H9 (cell line): ENCODE results near the gene NAA16. TPM values are rescaled to one million over a fixed set of nuclear protein-coding genes. Genes with fewer than 3 reads are reported as not detected.

ENCODE experiments used
- DNase-seq: peaks from one replicate; pipeline ENCODE4 v3.0.0-alpha.2; 2017
- H2AFZ ChIP-seq: one replicate; pipeline ENCODE4 v1.6.1; 2013; ENCODE audit warnings: mild to moderate bottlenecking, low read length, control low read depth, moderate library complexity
- H2AK5ac ChIP-seq: 2 replicates; pipeline ENCODE4 v1.6.1; 2013; ENCODE audit warnings: low read length, control low read depth, mixed read lengths; ENCODE audit not compliant: insufficient read length
- H2BK120ac ChIP-seq: one replicate; pipeline ENCODE4 v1.6.1; 2013; ENCODE audit warnings: low read depth, mild to moderate bottlenecking, low read length, control low read depth, inconsistent platforms; ENCODE audit not compliant: poor library complexity, severe bottlenecking
- H2BK12ac ChIP-seq: 2 replicates; pipeline ENCODE4 v1.6.1; 2013; ENCODE audit warnings: low read length, control low read depth, mixed read lengths, low read depth; ENCODE audit not compliant: insufficient read length
- H2BK15ac ChIP-seq: 2 replicates; pipeline ENCODE4 v1.6.1; 2013; ENCODE audit warnings: low read depth, low read length, control low read depth
- H2BK20ac ChIP-seq: one replicate; pipeline ENCODE4 v1.6.1; 2013; ENCODE audit warnings: low read depth, mild to moderate bottlenecking, low read length, control low read depth, inconsistent platforms; ENCODE audit not compliant: poor library complexity, severe bottlenecking
- H2BK5ac ChIP-seq: 2 replicates; pipeline ENCODE4 v1.6.1; 2013; ENCODE audit warnings: low read length, control low read depth, mixed read lengths; ENCODE audit not compliant: insufficient read length
- H3K14ac ChIP-seq: 2 replicates; pipeline ENCODE4 v1.6.1; 2013; ENCODE audit warnings: low read length, control low read depth; ENCODE audit not compliant: insufficient read depth
- H3K18ac ChIP-seq: 2 replicates; pipeline ENCODE4 v1.6.1; 2013; ENCODE audit warnings: low read depth, mild to moderate bottlenecking, mixed read lengths, low read length, control low read depth; ENCODE audit not compliant: insufficient read length
- H3K23ac ChIP-seq: 2 replicates; pipeline ENCODE4 v1.6.1; 2013; ENCODE audit warnings: low read length, control low read depth, mixed read lengths, low read depth; ENCODE audit not compliant: insufficient read length
- H3K23me2 ChIP-seq: 2 replicates; pipeline ENCODE4 v1.6.1; 2013; ENCODE audit warnings: low read depth, mild to moderate bottlenecking, mixed read lengths, low read length, control low read depth; ENCODE audit not compliant: insufficient read length, poor library complexity, severe bottlenecking
- H3K27ac ChIP-seq: 2 replicates; pipeline ENCODE4 v1.5.1; 2013; ENCODE audit warnings: low read length, control low read depth, mixed read lengths, low read depth; ENCODE audit not compliant: insufficient read length
- H3K27me3 ChIP-seq: 2 replicates; pipeline ENCODE4 v1.6.1; 2013; ENCODE audit warnings: low read length, control low read depth, inconsistent platforms; ENCODE audit not compliant: insufficient read depth
- H3K4ac ChIP-seq: 2 replicates; pipeline ENCODE4 v1.6.1; 2013; ENCODE audit warnings: low read depth, mild to moderate bottlenecking, control low read depth, inconsistent platforms, low read length, moderate library complexity
- H3K4me1 ChIP-seq: 2 replicates; pipeline ENCODE4 v1.6.1; 2013; ENCODE audit warnings: low read length, control low read depth, inconsistent platforms; ENCODE audit not compliant: insufficient read depth
- H3K4me2 ChIP-seq: 2 replicates; pipeline ENCODE4 v1.6.1; 2013; ENCODE audit warnings: low read length, control low read depth, mixed read lengths; ENCODE audit not compliant: insufficient read length, insufficient read depth
- H3K56ac ChIP-seq: 2 replicates; pipeline ENCODE4 v1.6.1; 2013; ENCODE audit warnings: low read depth, mild to moderate bottlenecking, mixed read lengths, low read length, control low read depth; ENCODE audit not compliant: insufficient read length
- H3K79me1 ChIP-seq: 2 replicates; pipeline ENCODE4 v1.6.1; 2013; ENCODE audit warnings: low read depth, mild to moderate bottlenecking, moderate library complexity, low read length, control low read depth, inconsistent platforms; ENCODE audit not compliant: insufficient read depth, poor library complexity, severe bottlenecking
- H3K79me2 ChIP-seq: 2 replicates; pipeline ENCODE4 v1.6.1; 2013; ENCODE audit warnings: low read length, control low read depth, inconsistent platforms; ENCODE audit not compliant: insufficient read depth
- H3K9ac ChIP-seq: 2 replicates; pipeline ENCODE4 v1.6.1; 2013; ENCODE audit warnings: low read length, control low read depth, mixed read lengths; ENCODE audit not compliant: insufficient read length; ENCODE audit errors: extremely low read depth
- H3K9me3 ChIP-seq: one replicate; pipeline ENCODE4 v1.6.1; 2013; ENCODE audit warnings: low read depth, low read length, inconsistent platforms; ENCODE audit not compliant: control insufficient read depth
- H3T11ph ChIP-seq: one replicate; pipeline ENCODE4 v1.6.1; 2013; ENCODE audit warnings: mild to moderate bottlenecking, low read length, control low read depth, inconsistent platforms
- H4K20me1 ChIP-seq: one replicate; pipeline ENCODE4 v1.6.1; 2013; ENCODE audit not compliant: control insufficient read depth, insufficient read length, insufficient read depth
- H4K5ac ChIP-seq: 2 replicates; pipeline ENCODE4 v1.6.1; 2013; ENCODE audit warnings: low read depth, mild to moderate bottlenecking, mixed read lengths, low read length, control low read depth; ENCODE audit not compliant: insufficient read length
- H4K8ac ChIP-seq: replicated peaks from 2 replicates; pipeline ENCODE4 v1.6.1; 2013; ENCODE audit warnings: low read length, control low read depth, mixed read lengths, low read depth; ENCODE audit not compliant: insufficient read length
- H4K91ac ChIP-seq: 2 replicates; pipeline ENCODE4 v1.6.1; 2013; ENCODE audit warnings: low read depth, mild to moderate bottlenecking, moderate library complexity, mixed read lengths, low read length, control low read depth; ENCODE audit not compliant: insufficient read length
- H3K27ac Mint-ChIP-seq, 3 experiments: 2 replicates in 2 of 3; 3 replicates in 1 of 3; pipeline ENCODE4 v1.8.0; 2020 to 2021; ENCODE audit warnings: mixed read lengths in 3 of 3, mild to moderate bottlenecking in 1 of 3, moderate library complexity in 1 of 3
- H3K27me3 Mint-ChIP-seq: 2 replicates; pipeline ENCODE4 v1.8.0; 2021; ENCODE audit warnings: low read depth, mild to moderate bottlenecking, moderate library complexity, mixed read lengths
- H3K36me3 Mint-ChIP-seq, 3 experiments: 2 replicates in 2 of 3; 3 replicates in 1 of 3; pipeline ENCODE4 v1.8.0; 2020 to 2021; ENCODE audit warnings: low read depth in 3 of 3, mixed read lengths in 3 of 3; ENCODE audit not compliant: insufficient read depth in 1 of 3
- H3K4me1 Mint-ChIP-seq, 2 experiments: 2 replicates each; pipeline ENCODE4 v1.8.0; 2020; ENCODE audit warnings: mixed read lengths in 2 of 2
- H3K4me3 Mint-ChIP-seq, 2 experiments: 2 replicates in 1 of 2; 3 replicates in 1 of 2; pipeline ENCODE4 v1.8.0; 2020 to 2021; ENCODE audit warnings: mild to moderate bottlenecking in 2 of 2, mixed read lengths in 2 of 2, moderate library complexity in 1 of 2
- H3K9me3 Mint-ChIP-seq, 2 experiments: 2 replicates in 1 of 2; 3 replicates in 1 of 2; pipeline ENCODE4 v1.8.0; 2020; ENCODE audit warnings: mild to moderate bottlenecking in 2 of 2, mixed read lengths in 2 of 2, moderate library complexity in 1 of 2
- WGBS: extraction: QIAGEN DNeasy Blood & Tissue Kit; methylation state at CpG from one replicate; pipeline ENCODE4 v1.1.7; 2013; ENCODE audit warnings: missing lambda C conversion rate, low lambda C conversion rate, mixed read lengths; ENCODE audit not compliant: insufficient read length; ENCODE audit errors: extremely low coverage; 5-methylcytosine and 5-hydroxymethylcytosine counted together
- total RNA-seq: library from RNA; stranded (reverse); gene quantifications from 2 replicates; pipeline ENCODE4 v1.2.1, GENCODE V29; 2021
- TF ChIP-seq, protein P1 (sequence below): fragments of 200-600 bp; sonication (generic); conservative IDR thresholded peaks from 3 replicates; pipeline ENCODE4 v1.8.0; 2021; ENCODE audit warnings: antibody characterized with exemption, mild to moderate bottlenecking

Gene NAA16
- total RNA-seq, 1 experiment from 2014 or later, result 37.7 TPM

DNA sequence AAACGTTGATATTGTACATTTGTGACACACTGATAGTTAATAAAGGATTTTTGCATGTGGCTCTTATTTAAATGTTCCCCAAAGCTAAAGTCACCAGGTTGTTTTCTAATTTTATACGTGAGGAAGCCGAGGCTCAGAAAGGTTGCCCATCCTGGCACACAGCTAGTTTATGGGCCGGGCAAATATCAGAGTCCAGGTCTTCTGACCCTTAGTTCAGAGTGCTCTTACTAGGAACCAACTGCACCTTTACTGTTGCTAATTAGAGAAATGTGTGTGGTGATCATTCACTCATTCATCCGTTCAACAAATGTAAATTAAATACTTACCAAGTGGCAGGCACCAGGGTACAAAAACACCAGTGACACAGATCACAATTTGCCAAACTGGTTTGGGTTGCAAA, 100.0 kb downstream of the NAA16 start:
- H2BK12ac ChIP-seq, result no peak overlapping the region
- H2BK120ac ChIP-seq, result no peak overlapping the region
- no peaks in the 10 kb centered on the region for H3K79me1 ChIP-seq
- H3K36me3 Mint-ChIP-seq, result no peaks in the 10 kb centered on the region
- DNase-seq, result no peak
- no peak overlapping the region for H3K4ac ChIP-seq
- H2AK5ac ChIP-seq, result no peak overlapping the region
- no CpG with 5 or more reads among the region's 5 CpGs for WGBS
- H3K14ac ChIP-seq, result no peak overlapping the region
- no peaks in the 10 kb centered on the region for H3K4me1 ChIP-seq
- no peaks in the 10 kb centered on the region for H3K23me2 ChIP-seq
- no peak overlapping the region for H4K5ac ChIP-seq
- H3K27me3 ChIP-seq, result no peaks in the 10 kb centered on the region
- no peak overlapping the region for H3K23ac ChIP-seq
- 0 out of 4 replicates have a peak, but pooled peaks cover 0 to 2% of the 10 kb centered on the region in 2 experiments for H3K4me1 Mint-ChIP-seq
- H4K8ac ChIP-seq, result no peak overlapping the region
- TF ChIP-seq, protein P1, sequence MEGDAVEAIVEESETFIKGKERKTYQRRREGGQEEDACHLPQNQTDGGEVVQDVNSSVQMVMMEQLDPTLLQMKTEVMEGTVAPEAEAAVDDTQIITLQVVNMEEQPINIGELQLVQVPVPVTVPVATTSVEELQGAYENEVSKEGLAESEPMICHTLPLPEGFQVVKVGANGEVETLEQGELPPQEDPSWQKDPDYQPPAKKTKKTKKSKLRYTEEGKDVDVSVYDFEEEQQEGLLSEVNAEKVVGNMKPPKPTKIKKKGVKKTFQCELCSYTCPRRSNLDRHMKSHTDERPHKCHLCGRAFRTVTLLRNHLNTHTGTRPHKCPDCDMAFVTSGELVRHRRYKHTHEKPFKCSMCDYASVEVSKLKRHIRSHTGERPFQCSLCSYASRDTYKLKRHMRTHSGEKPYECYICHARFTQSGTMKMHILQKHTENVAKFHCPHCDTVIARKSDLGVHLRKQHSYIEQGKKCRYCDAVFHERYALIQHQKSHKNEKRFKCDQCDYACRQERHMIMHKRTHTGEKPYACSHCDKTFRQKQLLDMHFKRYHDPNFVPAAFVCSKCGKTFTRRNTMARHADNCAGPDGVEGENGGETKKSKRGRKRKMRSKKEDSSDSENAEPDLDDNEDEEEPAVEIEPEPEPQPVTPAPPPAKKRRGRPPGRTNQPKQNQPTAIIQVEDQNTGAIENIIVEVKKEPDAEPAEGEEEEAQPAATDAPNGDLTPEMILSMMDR, result no peak
- H2BK20ac ChIP-seq, result no peak overlapping the region
- H3K9me3 Mint-ChIP-seq, result no peaks in the 10 kb centered on the region
- no peak overlapping the region for H3K4me3 Mint-ChIP-seq
- no peak overlapping the region for H3K56ac ChIP-seq
- no peak overlapping the region for H3K27ac ChIP-seq
- no peak overlapping the region for H3K4me2 ChIP-seq
- no peak overlapping the region for H3T11ph ChIP-seq
- no peaks in the 10 kb centered on the region for H3K27me3 Mint-ChIP-seq
- no peak overlapping the region for H2BK5ac ChIP-seq
- H3K18ac ChIP-seq, result no peak overlapping the region
- H4K20me1 ChIP-seq, result no peaks in the 10 kb centered on the region
- H2AFZ ChIP-seq, result no peak overlapping the region
- H3K9ac ChIP-seq, result no peak overlapping the region
- H3K79me2 ChIP-seq, result no peaks in the 10 kb centered on the region
- H3K9me3 ChIP-seq, result no peaks in the 10 kb centered on the region
- H3K27ac Mint-ChIP-seq, result no peak overlapping the region
- H4K91ac ChIP-seq, result no peak overlapping the region
- H2BK15ac ChIP-seq, result no peak overlapping the region
